Right renal pelvis (tissue), 4 donors: ENCODE data around the gene UGGT1. TPM values are rescaled to one million over a fixed set of nuclear protein-coding genes. Genes with fewer than 3 reads are reported as not detected.
"Not testable (repeated sequence)": the region's sequence is repeated elsewhere in the genome, so short reads cannot be mapped to it uniquely, and the experiment has no call there.

Experiments used
- DNase-seq, 4 donors: peaks; one replicate each; pipeline ENCODE4 v3.0.0-alpha.2; 2013; ENCODE audit warnings: low read depth in 4 of 4, low spot score in 3 of 4, missing footprints in 1 of 4
- polyA plus RNA-seq, 4 donors: library from polyadenylated mRNA; unstranded; fragments of 120-200 nt; gene quantifications; one replicate each; pipeline ENCODE4 v1.2.1, GENCODE V29; 2013; ENCODE audit not compliant: insufficient read length in 4 of 4

UGGT1 gene
- polyA plus RNA-seq, 4 donors: 35.3 to 39.0 (median 36.5) TPM

- DNase-seq: not testable (repeated sequence)
These were observed 117.8 kb downstream of the UGGT1 start for GRCh38 chr2:128208631-128209324.

GRCh38 chr2:128214251-128214650 is 123.3 kb downstream of the UGGT1 start:
- no peak for DNase-seq

- DNase-seq: no peak
These were observed 124.0 kb downstream of the UGGT1 start for GRCh38 chr2:128214866-128215460.

GRCh38 chr2:128215897-128216642 is 125.1 kb downstream of the UGGT1 start:
- no peak for DNase-seq

- no peak for DNase-seq
These were observed 126.7 kb downstream of the UGGT1 start for GRCh38 chr2:128217671-128218070.

GRCh38 chr2:128219891-128220290 is 128.9 kb downstream of the UGGT1 start:
- DNase-seq: no peak

GRCh38 chr2:128227862-128228261 is 136.9 kb downstream of the UGGT1 start:
- DNase-seq: no peak

- no peak for DNase-seq
These were observed 137.9 kb downstream of the UGGT1 start for GRCh38 chr2:128228894-128229293.

- DNase-seq: peak; percentile 62 to 80 (median 66)
These were observed 142.2 kb downstream of the UGGT1 start for GRCh38 chr2:128232965-128233789.

- DNase-seq: no peak
These were observed 142.9 kb downstream of the UGGT1 start for GRCh38 chr2:128233790-128234395.

- DNase-seq: no peak
These were observed 143.6 kb downstream of the UGGT1 start for GRCh38 chr2:128234613-128235012.

- no peak for DNase-seq
These were observed 144.6 kb downstream of the UGGT1 start for GRCh38 chr2:128235581-128235980.

GRCh38 chr2:128236491-128237035 is 145.6 kb downstream of the UGGT1 start:
- no peak for DNase-seq

GRCh38 chr2:128237081-128237534 is 146.1 kb downstream of the UGGT1 start:
- DNase-seq: no peak

GRCh38 chr2:128237911-128238697 is 147.1 kb downstream of the UGGT1 start:
- DNase-seq: no peak

- no peak for DNase-seq
These were observed 150.9 kb downstream of the UGGT1 start for GRCh38 chr2:128241896-128242295.
